ENCODE results near the gene ATXN7L3. TPM values are rescaled to one million over a fixed set of nuclear protein-coding genes. Genes with fewer than 3 reads are reported as not detected.

ATXN7L3 gene
- 10 to 100 TPM; 21.3 to 61.4 (median 48.9) TPM for total RNA-seq
- 10 to 100 TPM; 19.6 to 81.4 (median 47.1) TPM for polyA plus RNA-seq
- long read RNA-seq, donor 1, partial matches to known transcripts = 0 of 1 reads
- long read RNA-seq, donor 1, other reads (novel, unspliced or antisense) = 0 of 1 reads
- long read RNA-seq, donor 2, partial matches to known transcripts = 0 of 2 reads
- long read RNA-seq, donor 2, other reads (novel, unspliced or antisense) = 0 of 2 reads
- long read RNA-seq, donor 3, partial matches to known transcripts = 0 of 1 reads
- long read RNA-seq, donor 3, other reads (novel, unspliced or antisense) = 0 of 1 reads
- long read RNA-seq, donor 4, partial matches to known transcripts = 0 of 1 reads
- long read RNA-seq, donor 4, other reads (novel, unspliced or antisense) = 1 of 1 reads
- long read RNA-seq, donor 5, transcript ATXN7L3-205 (13 exons, 1,341 nt) = major isoform, 8 of 36 reads
- long read RNA-seq, donor 5, partial matches to known transcripts = 0 of 36 reads
- long read RNA-seq, donor 5, other reads (novel, unspliced or antisense) = 27 of 36 reads
- long read RNA-seq, donor 6, partial matches to known transcripts = 0 of 1 reads
- long read RNA-seq, donor 6, other reads (novel, unspliced or antisense) = 1 of 1 reads
- long read RNA-seq, donor 7 = 0 reads
- long read RNA-seq, donor 8, partial matches to known transcripts = 0 of 2 reads
- long read RNA-seq, donor 8, other reads (novel, unspliced or antisense) = 0 of 2 reads
- long read RNA-seq, donor 9, partial matches to known transcripts = 0 of 1 reads
- long read RNA-seq, donor 9, other reads (novel, unspliced or antisense) = 0 of 1 reads
- long read RNA-seq, donor 10, partial matches to known transcripts = 0 of 2 reads
- long read RNA-seq, donor 10, other reads (novel, unspliced or antisense) = 0 of 2 reads

- Histone ChIP-seq H3K4me1 (replicated peaks in 1 of 2) (peaks cover 22 to 32% of the 10 kb centered on the region in 2 donors), H3K27ac (peak within 1 kb of the TSS; percentile 86 to 96 (median 89)), H3K9me3 (replicated peaks in 1 of 3) (no peaks in the 10 kb centered on the region), H3K36me3 (replicated peaks in 1 of 2) (peaks cover 0 to 25% of the 10 kb centered on the region in 2 donors), H3K27me3 (no peaks in the 10 kb centered on the region), H3K4me3 (peak within 1 kb of the TSS in 3 of 4 donors; percentile 65 to 90 (median 76))
- 0 to 1% (median 1%) methylated on average over 28 to 123 of the region's 126 CpGs; no CpG with 5 or more reads in 1 of the 4 donors for WGBS, 4 donors
- intact Hi-C loops (cut with DNase I) = loop anchor here in 1 of 2 donors (10.0 kb wide), 1 partner anchor 325 kb away; no protein-coding TSS in a partner anchor
- TF ChIP-seq CTCF (IDR thresholded peaks at IDR 0.05) = no peak
- TF ChIP-seq POLR2A (IDR thresholded peaks at IDR 0.05) = peak in 1 of 2 donors; percentile 37
- DNase-seq = peak; percentile 99 to 100 (median 99)
These were observed at the start of gene ATXN7L3 for GRCh38 chr17:44199553-44200477. Gene ATXN7L3, minus strand, starts transcription at chr17:44199884. Its CDS starts 1,814 bp downstream, at chr17:44198070.

- H3K9me3 ChIP-seq (replicated peaks in 1 of 3) = no peaks in the 10 kb centered on the region
- no peak for TF ChIP-seq POLR2A (IDR thresholded peaks at IDR 0.05)
- no peak for TF ChIP-seq CTCF (IDR thresholded peaks at IDR 0.05)
- 77 to 82% (median 80%) methylated on average over 10 of the region's 10 CpGs for WGBS, 4 donors
These were observed 48.4 kb upstream of the ATXN7L3 start for GRCh38 chr17:44247876-44248736.

GRCh38 chr17:44247440-44247841 lies 47.8 kb upstream of the ATXN7L3 start:
- peaks cover 7 to 14% of the 10 kb centered on the region in 2 donors for H3K4me1 ChIP-seq (replicated peaks in 1 of 2)
- no peaks in the 10 kb centered on the region for H3K27me3 ChIP-seq
- intact Hi-C loops (cut with DNase I) = no loop called here
- H3K27ac ChIP-seq = no peak overlapping the region
- DNase-seq = peak in 4 of 7 donors; percentile 58 to 69 (median 60)
- TF ChIP-seq CTCF (IDR thresholded peaks at IDR 0.05) (no peak), POLR2A (IDR thresholded peaks at IDR 0.05) (no peak)
- H3K4me3 ChIP-seq = no peak overlapping the region
- H3K36me3 ChIP-seq (replicated peaks in 1 of 2) = no peaks in the 10 kb centered on the region
- 46 to 76% (median 55%) methylated on average over 2 to 7 of the region's 7 CpGs for WGBS, 4 donors
- no peaks in the 10 kb centered on the region for H3K9me3 ChIP-seq (replicated peaks in 1 of 3)

More at GRCh38 chr17:44247876-44248736, 48.4 kb upstream of the ATXN7L3 start:
- Histone ChIP-seq H3K4me1 (replicated peaks in 1 of 2) (peaks cover 7 to 14% of the 10 kb centered on the region in 2 donors), H3K27me3 (no peaks in the 10 kb centered on the region), H3K36me3 (replicated peaks in 1 of 2) (no peaks in the 10 kb centered on the region), H3K27ac (no peak overlapping the region), H3K4me3 (no peak overlapping the region)
- DNase-seq = no peak
- intact Hi-C loops (cut with DNase I) = no loop called here
